HFFc6 (cell line): ENCODE data around the gene MYL3. TPM values are rescaled to one million over a fixed set of nuclear protein-coding genes. Genes with fewer than 3 reads are reported as not detected.

Experiments
- DNase-seq: peaks from one replicate; pipeline ENCODE4 v3.0.0-alpha.2; 2018
- H3K27ac Mint-ChIP-seq: 2 replicates; pipeline ENCODE4 v1.8.0; 2020; ENCODE audit warnings: mild to moderate bottlenecking, mixed read lengths
- H3K27me3 Mint-ChIP-seq: 2 replicates; pipeline ENCODE4 v1.8.0; 2021; ENCODE audit warnings: mild to moderate bottlenecking, moderate library complexity, mixed read lengths; ENCODE audit not compliant: insufficient read depth
- H3K36me3 Mint-ChIP-seq: 2 replicates; pipeline ENCODE4 v1.8.0; 2021; ENCODE audit warnings: low read depth, mixed read lengths
- H3K4me1 Mint-ChIP-seq: 2 replicates; pipeline ENCODE4 v1.8.0; 2020; ENCODE audit warnings: low read depth, mixed read lengths
- H3K4me3 Mint-ChIP-seq: 2 replicates; pipeline ENCODE4 v1.8.0; 2020; ENCODE audit warnings: mild to moderate bottlenecking, moderate library complexity, mixed read lengths
- H3K9me3 Mint-ChIP-seq: 2 replicates; pipeline ENCODE4 v1.8.0; 2020; ENCODE audit warnings: mild to moderate bottlenecking, mixed read lengths
- CTCF ChIP-seq: fragments of 200-600 bp; sonication (generic); IDR thresholded peaks from 2 replicates; pipeline ENCODE4 v1.5.0; 2021; ENCODE audit warnings: antibody characterized with exemption, mild to moderate bottlenecking
- total RNA-seq, 6 experiments: library from RNA; stranded (reverse); fragmentation: NEBNext Ultra II Directional; extraction: Animal tissue kit (Norgen Biotek cat#: 25700); gene quantifications; 2 replicates in 1 of 6; 3 replicates in 5 of 6; pipeline ENCODE4 v1.2.3, GENCODE V29; 2021

Gene MYL3
- total RNA-seq, 6 experiments from 2014 or later = 0.30 to 0.31 TPM; not detected in 4

DNA sequence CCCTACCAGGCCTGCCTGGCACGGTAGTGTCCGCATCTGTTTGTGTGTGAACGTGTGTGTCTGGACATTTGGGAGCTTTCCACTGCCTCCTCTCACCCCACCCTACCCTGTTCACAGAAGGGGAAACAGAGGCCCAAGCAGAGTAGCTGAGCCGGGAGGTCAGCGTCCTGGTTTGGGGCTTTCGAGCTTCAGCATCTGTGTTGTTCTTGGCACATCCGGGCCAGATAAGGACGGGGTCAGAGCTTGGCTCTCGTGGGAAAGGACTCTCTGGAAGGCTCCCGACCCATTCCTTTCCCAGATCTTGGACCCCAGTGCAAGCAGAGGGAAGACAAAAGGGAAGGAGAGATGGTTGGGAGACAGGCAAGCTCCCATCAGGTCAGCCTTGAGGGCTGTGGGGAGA lies 8.0 kb upstream of the MYL3 start:
- Mint-ChIP-seq H3K36me3 (no peaks in the 10 kb centered on the region), H3K4me1 (peaks cover 8% of the 10 kb centered on the region; the same call in 1 of the 2 replicates), H3K4me3 (no peak overlapping the region), H3K27me3 (peaks cover 25% of the 10 kb centered on the region), H3K9me3 (no peaks in the 10 kb centered on the region), H3K27ac (no peak overlapping the region)
- no peak for DNase-seq
- no peak for TF ChIP-seq CTCF

GRCh38 chr3:46870651-46871050 lies 7.4 kb upstream of the MYL3 start:
- no peak overlapping the region for H3K4me3 Mint-ChIP-seq
- no peak for TF ChIP-seq CTCF
- no peaks in the 10 kb centered on the region for H3K9me3 Mint-ChIP-seq
- no peaks in the 10 kb centered on the region for H3K36me3 Mint-ChIP-seq
- peaks cover 25% of the 10 kb centered on the region for H3K27me3 Mint-ChIP-seq
- DNase-seq = no peak
- no peak overlapping the region for H3K27ac Mint-ChIP-seq
- H3K4me1 Mint-ChIP-seq = peaks cover 8% of the 10 kb centered on the region; the same call in 1 of the 2 replicates

GRCh38 chr3:46869440-46869839 lies 6.2 kb upstream of the MYL3 start:
- no peak for TF ChIP-seq CTCF
- H3K9me3 Mint-ChIP-seq = no peaks in the 10 kb centered on the region
- no peak overlapping the region for H3K4me3 Mint-ChIP-seq
- H3K36me3 Mint-ChIP-seq = no peaks in the 10 kb centered on the region
- H3K27ac Mint-ChIP-seq = no peak overlapping the region
- no peak for DNase-seq
- peaks cover 27% of the 10 kb centered on the region for H3K27me3 Mint-ChIP-seq
- H3K4me1 Mint-ChIP-seq = peaks cover 7% of the 10 kb centered on the region; the same call in 1 of the 2 replicates

- no peak for TF ChIP-seq CTCF
- Mint-ChIP-seq H3K9me3 (no peaks in the 10 kb centered on the region), H3K4me1 (peaks cover 2% of the 10 kb centered on the region; the same call in 1 of the 2 replicates), H3K4me3 (no peak overlapping the region), H3K27me3 (peaks cover 29% of the 10 kb centered on the region), H3K27ac (no peak overlapping the region), H3K36me3 (no peaks in the 10 kb centered on the region)
- DNase-seq = no peak
Observed at GRCh38 chr3:46868948-46869347, 5.7 kb upstream of the MYL3 start.

DNA sequence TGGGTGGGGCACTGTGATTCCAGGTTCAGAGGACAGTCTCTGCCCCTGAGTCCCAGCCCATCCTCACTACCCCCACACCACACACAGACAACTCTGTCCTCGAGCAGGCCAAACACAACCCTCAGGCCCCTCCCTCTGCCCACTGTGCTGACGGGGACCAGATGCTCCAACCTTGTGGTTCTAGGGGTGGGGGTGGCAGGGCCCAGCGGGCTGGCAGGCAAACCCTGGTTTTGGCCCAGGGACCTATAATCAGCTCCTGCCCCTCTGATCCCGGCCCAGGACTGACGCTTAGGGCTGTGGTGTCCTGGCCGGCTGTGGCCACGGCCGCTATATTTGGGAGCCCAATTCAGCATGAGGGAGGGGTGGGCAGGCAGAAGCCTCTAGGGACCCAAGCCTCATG lies 5.0 kb upstream of the MYL3 start:
- peaks cover 29% of the 10 kb centered on the region for H3K27me3 Mint-ChIP-seq
- no peaks in the 10 kb centered on the region for H3K4me1 Mint-ChIP-seq
- DNase-seq = no peak
- no peak overlapping the region for H3K27ac Mint-ChIP-seq
- H3K36me3 Mint-ChIP-seq = no peaks in the 10 kb centered on the region
- no peak overlapping the region for H3K4me3 Mint-ChIP-seq
- TF ChIP-seq CTCF = no peak
- no peaks in the 10 kb centered on the region for H3K9me3 Mint-ChIP-seq

GRCh38 chr3:46867550-46867898 lies 4.3 kb upstream of the MYL3 start:
- Mint-ChIP-seq H3K36me3 (no peaks in the 10 kb centered on the region), H3K27ac (no peak overlapping the region), H3K4me1 (no peaks in the 10 kb centered on the region), H3K4me3 (no peak overlapping the region), H3K27me3 (peaks cover 23% of the 10 kb centered on the region), H3K9me3 (no peaks in the 10 kb centered on the region)
- TF ChIP-seq CTCF = no peak
- DNase-seq = no peak
